ENCODE results near the gene LRRC23. TPM values are rescaled to one million over a fixed set of nuclear protein-coding genes. Genes with fewer than 3 reads are reported as not detected.

LRRC23 gene
- total RNA-seq, 4 donors from 2014 or later = 6.2 to 12.1 (median 7.4) TPM

DNA sequence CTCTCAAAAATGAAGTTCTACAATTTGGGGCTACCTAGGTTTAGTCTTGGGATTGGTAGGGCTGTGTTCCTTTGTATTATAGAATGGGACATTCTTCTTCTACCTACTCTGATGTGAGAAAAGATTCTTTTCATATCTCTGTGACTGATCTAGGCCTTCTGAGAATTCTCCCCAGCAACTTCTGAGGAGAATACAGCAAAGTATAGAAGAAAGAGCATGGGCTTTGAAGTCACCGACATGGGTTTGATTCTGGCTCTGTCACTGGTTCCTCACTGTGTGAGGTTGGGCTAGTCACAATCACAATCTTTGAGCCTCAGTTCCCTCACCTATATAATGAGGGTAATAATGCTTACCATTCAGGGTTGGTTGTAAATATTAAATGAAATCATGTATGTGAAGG, 28.1 kb downstream of the LRRC23 start:
- no peak for DNase-seq (ENCODE audit: low spot score)
- ATAC-seq (ENCODE audit: low FRiP score) = no peak
- TF ChIP-seq CTCF (IDR thresholded peaks at IDR 0.05) = no peak

GRCh38 chr12:6934110-6934509, 29.5 kb downstream of the LRRC23 start:
- ATAC-seq (ENCODE audit: low FRiP score) = no peak
- DNase-seq (ENCODE audit: low spot score) = no peak
- no peak for TF ChIP-seq CTCF (IDR thresholded peaks at IDR 0.05)

GRCh38 chr12:6935371-6936193, 31.0 kb downstream of the LRRC23 start:
- DNase-seq (ENCODE audit: low spot score) (no peak), ATAC-seq (ENCODE audit: low FRiP score) (no peak)
- no peak for TF ChIP-seq CTCF (IDR thresholded peaks at IDR 0.05)

DNA sequence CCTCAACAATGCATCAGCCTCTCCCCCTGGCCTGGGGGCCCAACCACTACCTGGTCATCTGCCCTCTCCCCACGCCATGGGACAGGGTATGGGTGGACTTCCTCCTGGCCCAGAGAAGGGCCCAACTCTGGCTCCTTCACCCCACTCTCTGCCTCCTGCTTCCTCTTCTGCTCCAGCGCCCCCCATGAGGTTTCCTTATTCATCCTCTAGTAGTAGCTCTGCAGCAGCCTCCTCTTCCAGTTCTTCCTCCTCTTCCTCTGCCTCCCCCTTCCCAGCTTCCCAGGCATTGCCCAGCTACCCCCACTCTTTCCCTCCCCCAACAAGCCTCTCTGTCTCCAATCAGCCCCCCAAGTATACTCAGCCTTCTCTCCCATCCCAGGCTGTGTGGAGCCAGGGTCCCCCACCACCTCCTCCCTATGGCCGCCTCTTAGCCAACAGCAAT, 31.6 kb downstream of the LRRC23 start:
- DNase-seq (ENCODE audit: low spot score) = no peak
- no peak for ATAC-seq (ENCODE audit: low FRiP score)
- no peak for TF ChIP-seq CTCF (IDR thresholded peaks at IDR 0.05)

GRCh38 chr12:6936636-6937480, 32.2 kb downstream of the LRRC23 start:
- DNase-seq (ENCODE audit: low spot score) = no peak
- TF ChIP-seq CTCF (IDR thresholded peaks at IDR 0.05) = no peak
- ATAC-seq (ENCODE audit: low FRiP score) = no peak

- peak in 1 of 3 donors; percentile 76 for TF ChIP-seq CTCF (IDR thresholded peaks at IDR 0.05)
- DNase-seq (ENCODE audit: low spot score) (no peak), ATAC-seq (ENCODE audit: low FRiP score) (peak; percentile 90)
These were observed 33.1 kb downstream of the LRRC23 start for GRCh38 chr12:6937481-6938352.

Measured in omental fat pad (tissue), 4 donors.